HT-29 (cell line): ENCODE measurements around the gene IFT88. TPM values are rescaled to one million over a fixed set of nuclear protein-coding genes. Genes with fewer than 3 reads are reported as not detected.

Source experiments
- DNase-seq: peaks from one replicate; pipeline ENCODE4 v3.0.0-alpha.2; 2015; ENCODE audit warnings: low spot score
- total RNA-seq: library from RNA; depleted of rRNA; stranded (reverse); fragments of >200 nt; shearing (Covaris generic); gene quantifications from 2 replicates; pipeline ENCODE4 v1.2.3, GENCODE V29; 2014

The IFT88 gene
- total RNA-seq, 1 experiment from 2014 or later = 9.6 TPM

DNA sequence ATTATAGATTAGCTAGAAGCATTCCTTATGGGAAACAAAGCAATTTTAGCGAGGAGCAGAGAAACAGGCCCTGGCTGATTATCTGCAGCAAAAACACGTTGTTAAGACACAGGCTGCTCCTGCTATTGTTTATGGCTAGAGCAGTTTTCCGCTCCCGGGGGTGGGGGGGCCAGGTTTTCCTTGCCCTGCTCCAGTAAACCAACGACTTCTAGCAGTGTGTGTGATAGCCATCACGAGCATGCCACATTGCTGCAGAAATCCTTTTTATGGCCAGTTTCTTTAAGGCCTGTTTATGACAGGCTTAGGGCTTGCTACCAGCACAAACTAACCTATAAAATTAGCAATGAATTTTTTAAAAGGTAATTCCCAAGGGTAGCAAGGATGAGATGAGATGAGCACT is 118.1 kb downstream of the IFT88 start:
- no peak for DNase-seq

DNA sequence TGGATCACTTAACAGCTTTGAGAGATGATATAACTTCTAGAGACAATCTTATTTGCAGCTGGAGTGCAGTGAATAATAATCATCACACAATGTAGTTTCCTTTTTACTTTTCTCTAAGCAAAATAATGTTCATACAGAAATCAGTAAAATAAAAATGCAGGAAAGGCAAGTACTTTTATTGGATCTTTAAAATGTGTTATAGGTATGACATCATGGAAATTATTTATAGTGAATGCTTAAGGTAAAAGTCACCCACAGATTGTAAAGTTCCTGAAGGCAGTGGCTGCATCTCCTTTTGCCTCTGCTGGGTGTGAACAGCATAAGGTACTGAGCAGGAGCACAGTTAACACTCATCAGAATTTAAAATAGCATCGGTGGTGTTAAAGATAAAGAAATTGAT is 119.2 kb downstream of the IFT88 start:
- no peak for DNase-seq

DNA sequence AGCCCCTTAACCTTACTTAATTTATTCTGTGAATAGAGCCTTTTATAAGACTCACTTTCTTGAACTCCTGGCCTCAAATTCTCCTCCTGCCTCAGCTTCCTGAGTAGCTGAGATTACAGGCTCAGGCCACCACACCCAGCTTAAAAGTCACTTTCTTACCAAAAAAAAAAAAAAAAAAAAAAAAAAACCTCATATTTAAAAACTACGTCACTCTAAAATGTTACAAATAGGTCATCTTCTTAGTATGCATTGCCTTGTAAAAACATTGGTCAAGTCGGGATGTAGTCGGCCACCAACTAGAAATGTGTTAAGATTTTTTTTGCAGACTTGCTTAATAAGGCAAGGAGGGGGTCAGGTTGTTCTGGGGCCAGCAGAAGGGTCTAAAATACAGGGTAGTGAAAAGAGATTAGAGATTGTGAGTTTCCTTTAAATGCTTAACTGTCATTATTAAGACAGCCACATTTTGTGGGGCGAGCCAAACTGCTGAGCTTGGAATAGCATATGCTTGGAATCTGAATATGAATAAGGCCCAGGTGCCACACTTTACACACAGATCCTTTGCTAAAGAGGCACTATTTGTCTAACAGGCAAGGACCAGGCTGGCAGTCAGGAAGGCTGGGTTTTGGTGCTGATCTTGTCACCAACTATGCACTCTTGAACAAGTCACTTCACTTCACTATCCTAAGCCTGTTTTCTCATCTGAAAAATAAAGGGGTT is 120.1 kb downstream of the IFT88 start:
- no peak for DNase-seq

DNA sequence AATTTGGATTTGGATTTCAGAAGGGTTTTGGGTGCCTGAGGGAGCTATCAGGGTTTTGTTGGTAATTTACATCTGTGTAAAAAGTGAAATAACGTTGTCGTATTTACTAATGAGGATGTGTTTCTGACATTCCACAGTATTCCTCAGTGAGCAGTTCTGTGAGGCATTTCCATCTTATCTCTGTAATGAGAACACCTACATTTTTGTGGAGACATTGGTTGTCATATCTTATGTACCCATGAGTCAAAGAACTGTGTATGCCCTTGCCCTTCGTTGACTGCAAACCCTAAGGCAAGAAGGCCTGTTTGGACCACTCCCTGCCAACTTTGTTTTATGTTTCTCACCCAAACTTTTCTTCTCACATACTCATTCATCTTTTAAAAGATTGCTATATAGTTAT is 122.3 kb downstream of the IFT88 start:
- no peak for DNase-seq

DNA sequence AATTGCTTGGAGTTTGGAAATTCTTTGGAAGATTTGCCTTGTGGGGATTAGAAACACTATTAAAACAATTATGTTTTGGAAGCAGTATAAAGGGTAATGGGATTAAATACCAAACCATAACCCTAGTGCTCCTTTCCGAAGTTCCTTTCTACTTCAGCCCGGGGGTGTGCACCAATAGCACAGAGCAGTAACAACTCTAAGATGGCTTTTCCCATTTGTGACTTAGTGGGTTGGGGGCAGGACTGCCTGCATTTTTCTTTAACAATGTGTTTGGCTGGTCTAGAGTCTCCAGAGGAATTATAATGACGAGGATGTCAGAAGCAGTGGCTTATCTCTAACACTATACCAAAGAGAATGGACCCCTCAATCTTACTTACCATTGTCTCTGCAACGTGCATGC is 124.7 kb downstream of the IFT88 start:
- DNase-seq = no peak

DNA sequence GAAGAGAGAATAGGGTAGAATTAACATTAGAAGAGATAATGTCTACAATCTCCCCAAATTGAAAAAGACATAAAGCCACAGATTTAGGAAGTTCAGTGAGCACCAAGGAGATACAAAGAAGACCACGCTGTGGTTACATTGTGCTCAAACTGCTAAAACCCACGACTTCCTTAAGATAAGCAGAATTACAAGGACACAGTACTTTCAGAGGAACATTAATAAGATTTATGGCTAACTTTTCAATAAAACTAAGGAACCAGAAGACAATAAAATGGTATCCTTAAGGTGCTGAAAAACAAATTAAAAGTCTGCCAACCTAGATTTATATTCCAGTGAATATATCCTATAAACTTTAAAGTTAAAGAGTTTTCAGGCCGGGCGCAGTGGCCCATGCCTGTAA is 129.1 kb downstream of the IFT88 start:
- DNase-seq = no peak

DNA sequence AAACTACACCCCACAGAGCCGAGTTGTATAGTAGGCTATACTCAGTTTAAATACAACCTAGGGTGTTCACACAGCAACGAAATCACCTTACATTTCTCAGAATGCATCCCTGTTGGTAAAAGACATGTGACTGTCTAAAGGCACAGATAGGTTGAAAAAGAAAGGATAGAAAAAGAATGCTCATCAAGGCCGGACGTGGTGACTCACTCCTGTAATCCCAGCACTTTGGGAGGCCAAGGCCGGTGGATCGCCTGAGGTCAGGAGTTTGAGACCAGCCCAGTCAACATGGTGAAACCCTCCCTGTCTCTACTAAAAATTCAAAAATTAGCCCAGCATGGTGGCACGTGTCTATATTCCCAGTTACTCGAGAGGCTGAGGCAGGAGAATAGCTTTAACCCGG is 132.8 kb downstream of the IFT88 start:
- no peak for DNase-seq

DNA sequence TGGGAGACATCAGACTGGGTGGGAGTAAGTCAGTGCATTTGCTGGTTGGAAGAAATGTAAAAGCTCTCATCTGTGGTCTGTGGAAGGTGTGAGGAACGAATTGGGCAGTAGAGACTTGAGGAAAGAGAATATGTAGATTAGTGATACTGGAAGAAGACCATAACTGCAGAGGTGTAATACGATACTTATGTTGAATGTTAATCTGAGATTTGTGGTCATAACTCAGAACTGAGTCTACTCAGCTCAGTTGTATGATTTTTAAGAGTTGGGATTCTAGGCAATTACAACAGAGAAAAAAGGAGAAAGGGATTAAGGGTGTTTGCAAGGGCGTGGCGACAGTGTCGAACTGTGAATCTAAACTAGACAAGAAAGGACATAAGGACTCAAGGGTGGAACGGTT is 133.3 kb downstream of the IFT88 start:
- no peak for DNase-seq

DNA sequence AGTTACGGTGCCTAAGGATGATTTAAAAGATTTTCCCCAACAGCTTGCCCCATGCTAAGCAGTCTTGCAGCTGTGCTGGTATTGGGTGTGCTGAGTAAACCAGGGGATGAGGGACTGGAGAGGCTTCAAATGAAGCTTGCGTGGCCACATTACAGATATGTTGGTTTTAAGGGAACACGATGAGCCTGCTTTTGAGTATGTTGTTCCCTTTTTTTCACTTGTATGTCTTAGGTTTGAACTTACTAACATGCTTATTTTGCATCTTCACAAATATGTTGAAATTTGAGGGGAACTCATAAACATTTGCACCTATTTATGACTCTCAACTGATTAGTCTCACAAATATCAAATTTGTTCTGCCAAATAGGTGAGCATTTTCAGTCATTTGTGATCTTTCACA is 134.5 kb downstream of the IFT88 start:
- DNase-seq = no peak

DNA sequence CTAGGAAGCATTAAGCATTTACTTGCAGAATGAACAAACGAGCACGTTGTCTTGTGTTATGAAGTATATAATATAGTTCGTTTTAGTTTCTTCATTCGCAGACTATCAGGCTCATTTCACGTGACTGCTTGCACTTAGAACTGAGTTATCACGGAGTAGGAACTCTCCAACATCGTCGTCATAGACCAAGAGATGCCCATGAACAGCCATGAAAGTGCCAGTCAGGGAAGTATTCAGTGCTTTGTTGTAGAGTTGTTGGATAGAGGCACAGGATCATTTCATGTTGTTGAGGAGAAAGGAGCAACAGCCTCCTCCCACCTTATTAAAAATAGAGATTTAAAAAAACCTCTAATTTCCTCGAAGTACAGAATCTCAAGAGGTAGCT is 135.6 kb downstream of the IFT88 start:
- peak; percentile 60 for DNase-seq

DNA sequence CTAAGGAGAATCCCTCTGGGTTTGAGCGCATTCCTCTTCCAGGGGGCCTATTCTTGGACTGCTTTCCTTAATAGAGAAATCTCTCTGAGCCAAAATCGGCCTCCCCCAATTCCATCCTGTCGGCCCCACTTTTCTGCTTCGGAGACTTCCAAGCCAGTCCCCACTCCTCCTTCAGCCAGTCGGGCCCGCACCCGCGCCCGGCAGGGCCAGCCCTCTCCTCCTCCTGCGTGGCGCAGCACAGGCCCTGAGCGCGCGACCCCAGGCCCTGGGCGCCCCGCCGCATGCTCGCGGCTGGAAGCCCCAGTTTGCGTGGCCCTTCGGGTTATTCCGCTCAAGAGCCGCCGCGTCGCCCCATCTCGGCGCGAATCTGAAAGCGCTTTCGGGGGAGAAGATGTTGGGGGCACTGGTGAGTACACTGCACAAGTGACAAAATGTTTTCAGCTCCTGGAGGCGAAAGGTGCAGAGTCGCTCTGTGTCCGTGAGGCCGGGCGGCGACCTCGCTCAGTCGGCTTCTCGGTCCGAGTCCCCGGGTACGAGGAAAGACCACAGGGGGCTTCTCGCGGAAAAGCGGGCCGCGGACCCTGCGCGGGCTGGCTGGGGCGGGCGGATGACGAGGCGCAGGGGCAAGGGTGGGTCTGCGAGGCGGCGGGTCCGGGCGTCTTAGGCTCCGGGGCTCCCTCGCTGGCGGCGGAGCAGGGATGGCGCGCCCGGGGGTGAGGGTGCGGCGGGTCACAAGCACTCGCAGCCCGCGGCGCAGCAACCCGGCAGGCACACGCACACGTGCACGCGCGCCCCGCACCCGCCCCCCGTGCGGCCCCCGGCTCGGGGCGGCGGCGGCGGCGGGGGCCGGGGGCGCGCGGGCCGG is 136.2 kb downstream of the IFT88 start, which contains the start of gene IL17D:
TSS of gene IL17D (plus strand) at position 785 of the 865 bp plus-strand sequence. CDS start 303 bp downstream, outside the sequence.
- DNase-seq = peak; percentile 44

DNA sequence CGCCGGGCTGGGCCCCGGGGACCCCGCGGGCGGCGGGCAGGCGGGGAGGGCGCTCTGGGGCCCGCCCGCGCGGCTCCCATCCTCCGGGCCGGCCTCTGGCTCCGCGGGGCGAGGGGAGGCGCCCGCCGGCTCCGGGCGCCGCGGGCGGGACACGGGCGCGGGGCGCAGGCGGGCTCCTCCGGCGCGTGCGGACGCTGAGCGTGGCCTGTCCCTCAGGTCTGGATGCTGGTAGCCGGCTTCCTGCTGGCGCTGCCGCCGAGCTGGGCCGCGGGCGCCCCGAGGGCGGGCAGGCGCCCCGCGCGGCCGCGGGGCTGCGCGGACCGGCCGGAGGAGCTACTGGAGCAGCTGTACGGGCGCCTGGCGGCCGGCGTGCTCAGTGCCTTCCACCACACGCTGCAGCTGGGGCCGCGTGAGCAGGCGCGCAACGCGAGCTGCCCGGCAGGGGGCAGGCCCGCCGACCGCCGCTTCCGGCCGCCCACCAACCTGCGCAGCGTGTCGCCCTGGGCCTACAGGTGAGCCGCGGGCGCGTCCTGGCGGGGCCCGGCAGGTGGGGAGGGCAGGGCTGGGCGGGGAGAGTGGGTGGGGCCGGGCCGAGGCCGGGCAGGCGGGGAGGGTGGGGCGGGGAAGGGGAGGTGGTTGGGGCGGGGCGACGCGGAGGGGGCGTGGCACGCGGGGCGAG is 137.0 kb downstream of the IFT88 start:
- peak; percentile 98 for DNase-seq

DNA sequence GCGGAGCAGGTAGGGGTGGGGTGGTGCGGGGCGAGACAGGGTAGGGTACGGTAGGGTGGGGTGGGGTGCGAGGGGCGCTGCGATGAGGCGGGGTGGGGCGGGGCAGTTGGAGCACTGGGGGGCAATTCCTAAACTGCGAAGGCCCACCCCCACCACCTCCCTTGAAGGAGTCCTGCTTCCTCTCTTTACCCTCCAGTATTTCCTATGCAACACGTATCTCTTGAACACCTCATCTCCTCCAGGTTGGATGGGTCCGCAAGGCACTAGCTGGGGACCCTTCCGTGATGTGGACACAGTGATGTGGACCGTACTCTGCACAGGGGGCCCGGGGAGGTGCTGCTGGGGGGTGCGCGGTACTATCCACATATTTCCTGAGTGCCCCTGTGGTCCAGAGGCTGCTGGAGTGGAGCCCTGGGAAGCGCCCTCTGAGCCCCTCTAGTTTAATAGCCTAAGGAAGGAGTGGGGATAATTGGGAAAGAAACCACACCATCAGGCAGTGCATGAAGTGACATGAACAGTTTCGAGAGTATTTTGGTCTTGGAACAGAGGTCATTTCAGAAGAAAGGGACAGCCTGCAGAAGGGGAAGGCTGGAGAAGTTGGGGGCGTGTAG is 137.6 kb downstream of the IFT88 start:
- DNase-seq = no peak

DNA sequence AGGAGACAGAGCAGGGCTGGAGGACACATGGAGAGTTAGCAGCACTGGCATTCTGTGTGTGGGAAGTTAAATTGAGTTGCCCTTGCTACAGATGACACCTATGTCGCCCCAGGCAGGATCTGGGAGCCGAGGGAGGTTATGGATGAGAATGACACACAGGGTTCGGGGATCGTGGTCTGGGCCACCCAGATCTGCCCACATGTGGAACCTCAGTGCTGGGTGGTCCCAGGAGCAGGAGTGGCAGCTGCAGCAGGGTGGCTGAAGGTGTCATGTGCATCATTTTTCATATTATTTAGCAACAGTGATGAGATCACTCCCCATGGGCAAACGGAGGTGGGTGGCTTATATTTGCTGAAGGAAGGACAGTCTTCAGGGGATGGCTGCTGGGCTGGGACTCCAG is 139.7 kb downstream of the IFT88 start:
- DNase-seq = no peak

DNA sequence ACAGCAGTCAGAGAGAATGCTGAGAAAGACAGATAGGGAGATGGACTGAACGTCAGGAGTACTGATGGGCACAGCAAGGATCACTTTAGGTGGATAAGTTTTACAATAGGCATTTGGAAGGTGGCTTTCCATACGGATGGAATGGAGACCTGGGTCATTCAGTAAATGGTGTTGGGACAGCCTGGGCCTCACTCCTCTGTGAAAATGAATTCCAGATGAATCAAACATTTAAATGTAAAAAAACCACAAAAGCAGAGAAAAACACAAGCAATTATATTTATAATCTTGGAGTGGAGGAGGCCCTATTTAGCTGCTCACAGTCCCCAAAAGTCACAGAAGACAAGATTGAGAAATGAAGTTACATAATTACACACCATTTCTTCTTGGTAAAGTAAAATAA is 141.3 kb downstream of the IFT88 start:
- DNase-seq = no peak

DNA sequence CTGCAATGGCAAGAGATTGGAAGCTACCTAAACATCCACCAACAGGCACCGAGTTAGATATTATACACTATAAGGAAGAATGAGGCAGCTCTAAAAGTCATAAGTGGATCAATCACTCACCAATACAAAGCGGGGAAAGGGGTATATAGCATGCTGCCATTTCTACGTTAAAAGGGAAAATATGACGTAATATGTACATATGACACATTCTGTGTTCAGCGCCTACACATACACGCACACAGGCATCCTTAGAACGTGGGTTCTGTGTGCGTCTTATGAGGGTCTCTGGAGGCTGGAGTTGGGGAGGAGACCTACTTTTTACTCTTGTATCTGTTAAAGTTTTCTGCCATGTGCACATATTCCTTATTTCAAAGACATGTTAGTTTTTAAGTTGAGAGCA is 142.4 kb downstream of the IFT88 start:
- DNase-seq = no peak

DNA sequence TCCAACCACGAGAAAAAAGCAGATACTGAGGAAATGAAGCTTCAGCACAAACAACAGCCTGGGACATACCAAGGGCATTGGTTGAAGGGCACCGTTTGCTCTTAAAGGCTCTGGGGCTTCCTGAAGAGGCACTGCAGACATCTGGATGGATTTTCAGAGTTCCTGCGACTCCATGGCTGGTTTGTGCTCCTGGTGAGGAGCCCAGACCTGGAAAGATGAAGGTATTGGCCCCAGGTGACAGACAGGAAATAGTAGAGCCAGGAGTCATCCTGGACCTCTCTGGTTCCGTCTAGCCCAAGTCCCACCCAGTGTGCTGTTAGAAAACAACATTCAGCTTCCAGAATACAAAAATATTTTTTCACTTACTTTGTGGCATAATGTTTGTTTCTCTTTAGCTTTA is 142.8 kb downstream of the IFT88 start:
- DNase-seq = no peak

DNA sequence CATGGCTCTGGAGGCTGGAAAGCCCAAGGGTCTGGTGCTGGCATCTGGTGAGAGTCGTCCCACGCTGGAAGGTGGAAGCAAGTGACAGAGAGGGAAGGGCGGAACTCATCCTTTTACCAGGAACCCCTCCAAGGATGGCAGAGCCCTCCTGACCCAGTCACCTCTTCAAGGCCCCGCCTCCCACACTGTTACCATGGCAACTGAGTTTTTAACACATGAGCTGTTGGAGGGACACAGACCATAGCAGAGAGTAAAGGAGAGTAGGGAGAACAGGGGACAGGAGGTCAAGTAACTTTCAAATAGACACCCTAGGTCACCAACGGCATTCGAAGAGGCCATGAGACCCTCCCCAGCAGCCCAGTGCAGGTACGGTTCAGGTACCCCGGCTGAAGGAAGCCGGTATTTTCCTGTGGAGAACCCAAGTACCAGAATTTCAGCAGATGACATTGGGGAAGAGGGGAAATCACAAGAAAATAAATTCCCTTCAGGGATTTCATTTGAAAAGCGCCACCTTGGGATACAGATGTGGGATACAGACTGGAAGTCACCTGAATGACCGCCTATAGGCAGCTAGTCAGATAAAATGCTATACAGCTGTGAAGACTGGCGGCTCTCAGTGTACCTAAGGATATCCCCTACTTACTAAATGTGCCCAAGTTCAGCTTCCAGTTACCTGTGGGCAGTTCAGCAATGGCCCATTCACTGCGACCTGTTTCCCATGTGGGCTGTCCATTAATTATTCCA is 144.5 kb downstream of the IFT88 start:
- peak; percentile 51 for DNase-seq

DNA sequence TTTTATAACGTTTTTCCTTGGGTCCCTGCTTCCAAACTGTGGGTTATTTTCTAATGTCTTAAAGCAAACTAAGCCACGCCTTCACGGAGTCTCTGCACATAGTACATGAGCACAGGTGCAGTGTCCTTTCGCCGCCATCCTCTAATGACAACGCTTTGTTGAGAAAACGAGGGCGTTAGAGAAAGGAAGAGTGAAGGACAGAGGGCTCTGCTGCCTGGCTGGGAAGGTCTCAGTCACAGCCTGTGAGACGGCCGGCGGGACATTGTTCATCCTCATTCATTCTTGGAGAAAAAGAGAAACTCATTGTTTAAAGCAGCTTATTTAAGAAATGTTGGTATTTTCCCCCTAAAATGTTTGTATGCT is 146.0 kb downstream of the IFT88 start:
- DNase-seq = peak; percentile 52

DNA sequence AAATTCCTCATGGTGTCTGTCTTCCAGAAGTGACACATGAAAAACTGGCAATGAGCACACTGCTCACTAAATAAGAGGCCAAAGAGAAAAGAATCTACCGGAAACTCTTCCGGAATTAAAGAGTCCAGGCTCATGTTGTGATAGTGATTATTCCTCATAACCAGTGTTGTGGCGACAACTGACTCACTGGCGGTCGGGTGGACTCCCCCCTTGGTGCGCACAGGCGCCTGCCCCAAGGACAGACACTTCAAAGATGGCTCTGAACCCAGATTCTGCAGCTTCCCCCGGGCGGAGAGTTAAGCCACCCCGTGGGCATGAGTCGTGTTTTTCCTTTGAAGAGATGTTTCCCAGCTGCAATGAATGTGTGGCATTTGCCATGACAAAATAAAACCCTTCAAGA is 146.8 kb downstream of the IFT88 start:
- no peak for DNase-seq

DNA sequence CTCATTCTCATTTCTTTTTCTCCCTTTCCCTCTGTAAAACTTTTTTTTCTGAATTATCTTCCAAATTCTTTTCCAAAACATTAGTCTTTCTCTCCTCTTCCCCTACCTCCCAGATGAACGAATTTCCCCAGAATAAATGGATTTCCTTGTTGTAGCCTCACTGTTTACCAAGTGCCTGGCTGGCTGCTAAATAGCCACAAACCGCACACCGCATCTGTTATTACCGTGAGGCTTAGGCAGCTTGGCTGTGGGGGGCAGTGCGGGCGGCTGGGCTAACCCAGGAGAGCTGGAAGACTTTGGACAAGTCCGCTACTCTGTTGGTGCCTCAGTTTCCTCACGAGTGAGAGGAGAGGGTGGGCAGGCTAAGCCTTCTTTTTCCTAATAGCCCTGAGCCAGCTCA is 147.2 kb downstream of the IFT88 start:
- DNase-seq = no peak
